ENCODE measurements around the gene UCHL1. TPM values are rescaled to one million over a fixed set of nuclear protein-coding genes. Genes with fewer than 3 reads are reported as not detected.

Gene UCHL1
- polyA plus RNA-seq, 3 donors, result 15.1 to 39.3 (median 28.6) TPM

Other genes with a start within 250 kb of the UCHL1 start
- 10 to 100 TPM in 2 of 3 donors, 1 to 10 TPM in 1; 6.1 to 36.6 (median 27.3) TPM for gene APBB2, start 42.4 kb upstream of the UCHL1 start, polyA plus RNA-seq

Measured in adipose tissue (tissue), 3 donors.